WERI-Rb-1 (cell line): ENCODE data around the gene TSPAN5.
A peak's percentile ranks its signal among the peaks of the same experiment; 100 is the strongest.

Source experiments
- DNase-seq: peaks from one replicate; pipeline ENCODE4 v3.0.0-alpha.2; 2020
- H3K27ac ChIP-seq: fragments of 250-450 bp; sonication (Bioruptor Pico); 2 replicates; pipeline ENCODE4 v1.5.1; 2020; ENCODE audit warnings: mild to moderate bottlenecking, moderate library complexity
- H3K27me3 ChIP-seq: fragments of 250-450 bp; sonication (Bioruptor Pico); 2 replicates; pipeline ENCODE4 v1.5.1; 2021; ENCODE audit warnings: mild to moderate bottlenecking, low read depth, moderate library complexity; ENCODE audit not compliant: insufficient read depth, severe bottlenecking
- H3K36me3 ChIP-seq: fragments of 250-450 bp; sonication (Bioruptor Pico); 2 replicates; pipeline ENCODE4 v1.5.1; 2020; ENCODE audit warnings: mild to moderate bottlenecking, moderate library complexity
- H3K4me3 ChIP-seq: 2 replicates; pipeline ENCODE4 v1.5.1; 2011; ENCODE audit warnings: low read depth, mild to moderate bottlenecking, control low read depth, low read length
- H3K9me3 ChIP-seq: fragments of 250-450 bp; sonication (Bioruptor Pico); 2 replicates; pipeline ENCODE4 v1.5.1; 2021; ENCODE audit warnings: mild to moderate bottlenecking, moderate library complexity; ENCODE audit not compliant: severe bottlenecking
- TF ChIP-seq, protein P1 (sequence below): IDR thresholded peaks from 2 replicates; pipeline ENCODE4 v1.5.1; 2011; ENCODE audit warnings: low read depth, mild to moderate bottlenecking, control low read depth, inconsistent platforms, low read length

Gene TSPAN5

DNA sequence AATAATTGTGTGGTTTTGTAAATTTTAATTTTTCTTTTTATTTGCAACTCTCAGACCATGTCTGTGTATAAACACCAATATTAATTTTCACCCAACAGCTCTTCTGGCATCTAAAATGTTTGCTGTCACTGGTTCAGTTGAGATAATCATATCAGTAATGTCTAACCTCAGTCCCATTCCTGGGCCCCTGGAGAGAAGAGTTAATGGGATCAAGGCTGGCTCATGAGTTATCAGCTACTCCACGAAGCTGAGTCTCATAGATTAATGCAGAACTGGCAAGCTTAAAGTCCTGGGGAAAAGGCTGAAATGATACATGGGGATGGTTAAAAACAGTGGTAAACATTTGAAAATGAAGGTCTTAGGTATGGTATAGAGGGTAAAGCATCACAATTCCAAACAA is 28.4 kb upstream of the TSPAN5 start:
- no peak overlapping the region for H3K27ac ChIP-seq
- TF ChIP-seq, protein P1, sequence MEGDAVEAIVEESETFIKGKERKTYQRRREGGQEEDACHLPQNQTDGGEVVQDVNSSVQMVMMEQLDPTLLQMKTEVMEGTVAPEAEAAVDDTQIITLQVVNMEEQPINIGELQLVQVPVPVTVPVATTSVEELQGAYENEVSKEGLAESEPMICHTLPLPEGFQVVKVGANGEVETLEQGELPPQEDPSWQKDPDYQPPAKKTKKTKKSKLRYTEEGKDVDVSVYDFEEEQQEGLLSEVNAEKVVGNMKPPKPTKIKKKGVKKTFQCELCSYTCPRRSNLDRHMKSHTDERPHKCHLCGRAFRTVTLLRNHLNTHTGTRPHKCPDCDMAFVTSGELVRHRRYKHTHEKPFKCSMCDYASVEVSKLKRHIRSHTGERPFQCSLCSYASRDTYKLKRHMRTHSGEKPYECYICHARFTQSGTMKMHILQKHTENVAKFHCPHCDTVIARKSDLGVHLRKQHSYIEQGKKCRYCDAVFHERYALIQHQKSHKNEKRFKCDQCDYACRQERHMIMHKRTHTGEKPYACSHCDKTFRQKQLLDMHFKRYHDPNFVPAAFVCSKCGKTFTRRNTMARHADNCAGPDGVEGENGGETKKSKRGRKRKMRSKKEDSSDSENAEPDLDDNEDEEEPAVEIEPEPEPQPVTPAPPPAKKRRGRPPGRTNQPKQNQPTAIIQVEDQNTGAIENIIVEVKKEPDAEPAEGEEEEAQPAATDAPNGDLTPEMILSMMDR: no peak
- peaks cover under 1% of the 10 kb centered on the region for H3K9me3 ChIP-seq
- H3K36me3 ChIP-seq: no peaks in the 10 kb centered on the region
- DNase-seq: peak; percentile 39
- H3K27me3 ChIP-seq: no peaks in the 10 kb centered on the region
- no peak overlapping the region for H3K4me3 ChIP-seq

DNA sequence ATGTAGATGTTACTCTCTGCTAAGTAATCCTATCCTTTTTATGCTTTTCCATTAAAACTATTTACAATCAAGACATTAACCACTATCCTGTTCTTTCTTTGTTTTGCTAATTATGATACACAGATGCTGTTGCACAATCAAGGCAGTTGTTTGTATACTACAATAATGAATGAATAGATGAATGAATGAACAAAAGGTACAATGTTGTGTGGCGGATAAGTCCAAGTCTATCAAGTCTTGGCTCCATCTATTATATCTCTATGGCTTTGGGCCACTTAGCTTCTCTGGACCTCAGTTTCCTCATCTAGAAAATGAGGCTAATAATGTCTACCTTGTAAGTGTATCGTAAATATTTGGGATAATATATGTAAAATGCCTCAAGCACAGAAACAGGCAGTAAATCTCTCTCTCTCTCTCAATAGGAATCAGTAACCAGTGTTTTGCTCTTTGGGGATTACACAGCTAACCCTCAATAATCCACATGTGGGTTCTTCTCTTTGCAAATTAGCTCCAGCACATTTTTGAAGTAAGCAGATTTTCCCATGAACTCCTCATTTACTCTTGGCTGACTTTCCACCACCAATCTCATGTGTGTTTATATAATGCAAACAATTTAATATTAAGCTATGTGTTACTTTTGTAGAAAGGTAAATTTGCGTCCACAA is 27.8 kb upstream of the TSPAN5 start:
- no peaks in the 10 kb centered on the region for H3K36me3 ChIP-seq
- no peaks in the 10 kb centered on the region for H3K9me3 ChIP-seq
- no peaks in the 10 kb centered on the region for H3K27me3 ChIP-seq
- no peak overlapping the region for H3K4me3 ChIP-seq
- no peak overlapping the region for H3K27ac ChIP-seq
- TF ChIP-seq, protein P1: no peak
- no peak for DNase-seq

DNA sequence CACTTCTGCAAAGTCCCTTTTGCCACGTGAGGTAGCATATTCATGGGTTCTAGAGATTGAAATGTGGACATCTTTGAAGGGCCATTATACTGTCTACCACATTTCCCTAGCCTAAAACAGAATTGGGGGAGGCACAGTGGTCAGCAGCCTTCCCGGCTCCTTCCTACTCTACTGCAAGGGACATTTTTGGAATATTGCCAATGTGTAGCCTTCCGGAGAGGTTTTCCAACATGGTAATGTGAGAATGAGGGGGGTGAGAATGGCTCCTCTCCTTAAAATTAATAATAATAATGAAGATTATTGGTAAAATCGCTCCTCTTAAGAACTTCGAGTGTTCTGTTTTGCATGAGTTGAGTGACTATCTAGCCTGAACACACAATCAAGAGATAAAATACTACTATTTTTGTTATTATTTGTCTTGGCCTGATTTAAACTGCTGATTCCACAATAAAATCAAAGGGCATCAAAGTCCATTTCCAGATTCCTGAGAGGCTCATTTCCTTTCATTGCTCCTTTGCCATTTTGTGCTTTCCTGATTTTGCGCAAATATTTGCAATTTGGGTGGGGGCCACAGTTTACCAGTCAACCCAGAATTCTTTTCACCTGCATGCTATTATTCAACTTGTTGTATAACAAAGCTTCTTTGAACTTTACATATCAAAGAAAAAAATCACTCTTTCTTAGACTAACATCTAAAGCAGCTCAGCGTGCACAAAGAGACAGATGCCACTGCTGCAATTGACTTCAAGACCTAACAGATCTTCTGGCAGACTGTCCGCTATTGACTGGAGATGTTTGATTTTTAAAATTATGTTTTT is 27.0 kb upstream of the TSPAN5 start:
- Histone ChIP-seq H3K4me3 (no peak overlapping the region), H3K27ac (no peak overlapping the region; the same call in 1 of the 2 replicates), H3K9me3 (no peaks in the 10 kb centered on the region), H3K27me3 (no peaks in the 10 kb centered on the region), H3K36me3 (no peaks in the 10 kb centered on the region)
- no peak for DNase-seq
- TF ChIP-seq, protein P1: no peak

DNA sequence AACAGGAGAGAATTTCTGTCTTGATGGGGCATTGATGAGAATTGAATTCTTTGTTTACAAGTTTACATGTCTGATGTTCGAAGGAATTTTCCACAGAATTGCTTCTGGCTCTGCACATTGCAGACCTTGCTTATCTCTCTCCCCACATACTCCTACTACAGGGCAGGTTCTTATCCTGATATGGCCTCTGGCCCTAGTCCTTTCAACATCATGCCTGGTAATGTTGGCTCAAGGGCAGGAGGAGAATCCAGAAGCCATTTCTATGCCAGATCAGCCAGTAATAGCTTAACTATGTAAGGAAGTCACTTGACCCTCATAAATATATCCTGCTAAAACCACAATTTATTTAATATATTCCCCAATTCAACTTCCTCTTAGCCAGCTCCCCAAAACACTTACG is 24.3 kb upstream of the TSPAN5 start:
- TF ChIP-seq, protein P1: no peak
- Histone ChIP-seq H3K27ac (no peak overlapping the region), H3K27me3 (no peaks in the 10 kb centered on the region), H3K4me3 (no peak overlapping the region), H3K36me3 (no peaks in the 10 kb centered on the region), H3K9me3 (no peaks in the 10 kb centered on the region)
- DNase-seq: no peak

DNA sequence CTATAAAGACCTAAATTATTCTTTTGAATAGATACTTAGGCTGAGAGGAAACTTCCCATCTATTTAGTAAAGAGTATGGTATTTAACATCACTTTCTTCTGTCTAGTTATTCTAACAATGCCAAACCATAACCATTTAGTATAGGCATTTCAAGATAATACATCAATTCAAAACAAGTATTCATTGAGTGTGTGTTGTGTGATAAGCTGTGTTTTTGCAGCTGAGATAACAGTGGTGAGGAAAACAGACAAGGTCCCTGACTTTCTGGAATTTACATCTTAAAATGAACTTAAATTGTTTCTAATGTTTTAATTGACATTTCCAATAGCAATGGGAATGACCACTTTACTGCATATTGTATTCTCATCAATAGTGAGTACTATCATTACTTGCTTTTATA is 22.4 kb upstream of the TSPAN5 start:
- H3K36me3 ChIP-seq: no peaks in the 10 kb centered on the region
- no peaks in the 10 kb centered on the region for H3K27me3 ChIP-seq
- no peaks in the 10 kb centered on the region for H3K9me3 ChIP-seq
- no peak for DNase-seq
- TF ChIP-seq, protein P1: no peak
- no peak overlapping the region for H3K4me3 ChIP-seq
- H3K27ac ChIP-seq: no peak overlapping the region
